SK-N-SH (cell line): ENCODE results near the gene CATSPER3.

Experiments used
- EP300 ChIP-seq, 2 experiments: IDR thresholded peaks; 2 replicates each; pipeline versions ENCODE4 v1.4.0 to v1.6.1; 2012; ENCODE audit warnings: borderline replicate concordance in 1 of 2, low read depth in 1 of 2, low read length in 1 of 2
- FOXJ3 ChIP-seq: sonication (generic); formaldehyde crosslinking; IDR thresholded peaks from 2 replicates; pipeline ENCODE4 v1.5.1; 2020; ENCODE audit warnings: mild to moderate bottlenecking, missing genetic modification reagents
- FOXM1 ChIP-seq: IDR thresholded peaks from 2 replicates; pipeline ENCODE4 v1.4.0; 2012; ENCODE audit warnings: low read depth, mild to moderate bottlenecking
- MXI1 ChIP-seq: IDR thresholded peaks from 2 replicates; pipeline ENCODE4 v1.6.1; 2012; ENCODE audit warnings: mild to moderate bottlenecking, low read depth, low read length, improper control_type of control experiment
- NFIC ChIP-seq: IDR thresholded peaks from 2 replicates; pipeline ENCODE4 v1.4.0; 2012; ENCODE audit warnings: borderline replicate concordance
- NRF1 ChIP-seq: IDR thresholded peaks from 2 replicates; pipeline ENCODE4 v1.6.1; 2012; ENCODE audit warnings: low read depth, mild to moderate bottlenecking, low read length
- POLR2AphosphoS5 ChIP-seq: IDR thresholded peaks from 2 replicates; pipeline ENCODE4 v1.6.1; 2012; ENCODE audit warnings: low read depth, low read length
- RFX5 ChIP-seq: IDR thresholded peaks from 2 replicates; pipeline ENCODE4 v1.6.1; 2012; ENCODE audit warnings: mild to moderate bottlenecking, improper control_type of control experiment, low read length
- SIN3A ChIP-seq: IDR thresholded peaks from 2 replicates; pipeline ENCODE4 v1.6.1; 2012; ENCODE audit warnings: low read depth, mild to moderate bottlenecking, low read length, moderate library complexity, borderline replicate concordance
- TCF12 ChIP-seq: IDR thresholded peaks from 2 replicates; pipeline ENCODE4 v1.4.0; 2012
- YY1 ChIP-seq: IDR thresholded peaks from 2 replicates; pipeline ENCODE4 v1.4.0; 2012; ENCODE audit warnings: low read depth, mild to moderate bottlenecking
- TF ChIP-seq, protein P1 (sequence below): IDR thresholded peaks from 2 replicates; pipeline ENCODE4 v1.4.0; 2012; ENCODE audit warnings: low read depth, borderline replicate concordance
- TF ChIP-seq, protein P2 (sequence below): fragments of 150-350 bp; IDR thresholded peaks from 2 replicates; pipeline ENCODE4 v1.6.1; 2017; ENCODE audit warnings: antibody characterized with exemption, low read length, low read depth, borderline replicate concordance
- TF ChIP-seq, protein P3 (sequence below): fragments of 200-600 bp; sonication (generic); IDR thresholded peaks from 2 replicates; pipeline ENCODE4 v1.6.1; 2017; ENCODE audit warnings: antibody characterized with exemption, mild to moderate bottlenecking, moderate library complexity

DNA sequence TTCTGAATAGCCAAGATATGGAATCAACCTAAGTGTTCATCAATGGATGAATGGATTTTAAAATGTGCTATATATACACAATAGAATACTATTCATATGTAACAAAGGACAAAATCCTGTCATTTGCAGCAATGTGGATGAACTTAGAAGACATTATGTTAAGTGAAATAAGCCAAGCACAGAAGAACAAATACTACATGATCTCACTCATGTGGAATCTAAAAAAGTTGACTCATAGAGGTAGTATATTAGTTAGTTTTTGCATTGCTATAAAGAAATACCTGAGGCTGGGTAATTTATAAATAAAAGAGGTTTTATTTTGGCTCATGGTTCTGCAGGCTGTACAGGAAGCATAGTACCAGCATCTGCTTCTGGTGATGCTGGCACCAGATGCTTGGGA is 8.1 kb downstream of the CATSPER3 start:
- TF ChIP-seq RFX5 (no peak), POLR2AphosphoS5 (no peak), SIN3A (no peak), FOXJ3 (CRISPR knock-in tag) (no peak), MXI1 (no peak), FOXM1 (no peak), TCF12 (no peak), YY1 (no peak), NFIC (no peak), EP300 (IDR thresholded peaks at IDR 0.05; ENCODE audit: borderline replicate concordance in 1 of 2, low read depth in 1 of 2, low read length in 1 of 2) (no peak), NRF1 (no peak)
- TF ChIP-seq, protein P1, sequence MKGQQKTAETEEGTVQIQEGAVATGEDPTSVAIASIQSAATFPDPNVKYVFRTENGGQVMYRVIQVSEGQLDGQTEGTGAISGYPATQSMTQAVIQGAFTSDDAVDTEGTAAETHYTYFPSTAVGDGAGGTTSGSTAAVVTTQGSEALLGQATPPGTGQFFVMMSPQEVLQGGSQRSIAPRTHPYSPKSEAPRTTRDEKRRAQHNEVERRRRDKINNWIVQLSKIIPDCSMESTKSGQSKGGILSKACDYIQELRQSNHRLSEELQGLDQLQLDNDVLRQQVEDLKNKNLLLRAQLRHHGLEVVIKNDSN = no peak
- TF ChIP-seq, protein P2, sequence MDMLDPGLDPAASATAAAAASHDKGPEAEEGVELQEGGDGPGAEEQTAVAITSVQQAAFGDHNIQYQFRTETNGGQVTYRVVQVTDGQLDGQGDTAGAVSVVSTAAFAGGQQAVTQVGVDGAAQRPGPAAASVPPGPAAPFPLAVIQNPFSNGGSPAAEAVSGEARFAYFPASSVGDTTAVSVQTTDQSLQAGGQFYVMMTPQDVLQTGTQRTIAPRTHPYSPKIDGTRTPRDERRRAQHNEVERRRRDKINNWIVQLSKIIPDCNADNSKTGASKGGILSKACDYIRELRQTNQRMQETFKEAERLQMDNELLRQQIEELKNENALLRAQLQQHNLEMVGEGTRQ = no peak
- TF ChIP-seq, protein P3, sequence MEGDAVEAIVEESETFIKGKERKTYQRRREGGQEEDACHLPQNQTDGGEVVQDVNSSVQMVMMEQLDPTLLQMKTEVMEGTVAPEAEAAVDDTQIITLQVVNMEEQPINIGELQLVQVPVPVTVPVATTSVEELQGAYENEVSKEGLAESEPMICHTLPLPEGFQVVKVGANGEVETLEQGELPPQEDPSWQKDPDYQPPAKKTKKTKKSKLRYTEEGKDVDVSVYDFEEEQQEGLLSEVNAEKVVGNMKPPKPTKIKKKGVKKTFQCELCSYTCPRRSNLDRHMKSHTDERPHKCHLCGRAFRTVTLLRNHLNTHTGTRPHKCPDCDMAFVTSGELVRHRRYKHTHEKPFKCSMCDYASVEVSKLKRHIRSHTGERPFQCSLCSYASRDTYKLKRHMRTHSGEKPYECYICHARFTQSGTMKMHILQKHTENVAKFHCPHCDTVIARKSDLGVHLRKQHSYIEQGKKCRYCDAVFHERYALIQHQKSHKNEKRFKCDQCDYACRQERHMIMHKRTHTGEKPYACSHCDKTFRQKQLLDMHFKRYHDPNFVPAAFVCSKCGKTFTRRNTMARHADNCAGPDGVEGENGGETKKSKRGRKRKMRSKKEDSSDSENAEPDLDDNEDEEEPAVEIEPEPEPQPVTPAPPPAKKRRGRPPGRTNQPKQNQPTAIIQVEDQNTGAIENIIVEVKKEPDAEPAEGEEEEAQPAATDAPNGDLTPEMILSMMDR = no peak
